Omental fat pad (tissue), 4 donors: ENCODE results near the gene DEDD2. TPM values are rescaled to one million over a fixed set of nuclear protein-coding genes. Genes with fewer than 3 reads are reported as not detected.

Source experiments
- ATAC-seq: fragments of 150-250 bp; one replicate; pipeline ENCODE4 v1.9.1; 2016; ENCODE audit warnings: mild to moderate bottlenecking, moderate library complexity; ENCODE audit not compliant: low FRiP score
- DNase-seq: peaks from one replicate; pipeline ENCODE4 v3.0.0-alpha.2; 2019; ENCODE audit warnings: low spot score
- total RNA-seq, 4 donors: library from RNA; depleted of rRNA; stranded (reverse); fragments of >200 nt; gene quantifications; one replicate each; pipeline ENCODE4 v1.1.0, GENCODE V29; 2016
- TF ChIP-seq, protein P1 (sequence below), 3 donors: fragments of 450-650 bp; IDR thresholded peaks; one replicate each; pipeline ENCODE4 v1.5.1; 2016 to 2017; ENCODE audit warnings: antibody characterized with exemption in 3 of 3, mild to moderate bottlenecking in 3 of 3, moderate library complexity in 2 of 3

Gene DEDD2
- total RNA-seq, 4 donors from 2014 or later = 22.0 to 59.3 (median 29.9) TPM

DNA sequence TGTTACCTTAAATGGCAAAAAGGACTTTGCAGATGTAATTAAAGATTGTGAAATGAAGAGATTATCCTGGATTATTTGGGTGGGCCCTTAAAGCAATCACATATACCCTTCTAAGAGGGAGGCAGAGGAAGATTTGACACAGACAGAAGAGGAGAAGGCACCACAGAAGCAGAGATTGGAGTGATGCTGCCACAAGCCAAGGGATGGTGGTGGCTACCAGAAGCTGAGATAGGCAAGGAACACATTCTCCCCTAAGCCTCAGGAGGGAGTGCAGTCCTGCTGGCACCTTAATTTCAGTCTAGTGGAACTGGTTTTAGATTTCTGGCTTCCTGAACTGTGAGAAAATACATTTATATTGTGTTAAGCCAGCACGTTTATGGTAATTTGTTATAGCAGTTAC is 24.2 kb downstream of the DEDD2 start:
- ATAC-seq = no peak
- TF ChIP-seq, protein P1, sequence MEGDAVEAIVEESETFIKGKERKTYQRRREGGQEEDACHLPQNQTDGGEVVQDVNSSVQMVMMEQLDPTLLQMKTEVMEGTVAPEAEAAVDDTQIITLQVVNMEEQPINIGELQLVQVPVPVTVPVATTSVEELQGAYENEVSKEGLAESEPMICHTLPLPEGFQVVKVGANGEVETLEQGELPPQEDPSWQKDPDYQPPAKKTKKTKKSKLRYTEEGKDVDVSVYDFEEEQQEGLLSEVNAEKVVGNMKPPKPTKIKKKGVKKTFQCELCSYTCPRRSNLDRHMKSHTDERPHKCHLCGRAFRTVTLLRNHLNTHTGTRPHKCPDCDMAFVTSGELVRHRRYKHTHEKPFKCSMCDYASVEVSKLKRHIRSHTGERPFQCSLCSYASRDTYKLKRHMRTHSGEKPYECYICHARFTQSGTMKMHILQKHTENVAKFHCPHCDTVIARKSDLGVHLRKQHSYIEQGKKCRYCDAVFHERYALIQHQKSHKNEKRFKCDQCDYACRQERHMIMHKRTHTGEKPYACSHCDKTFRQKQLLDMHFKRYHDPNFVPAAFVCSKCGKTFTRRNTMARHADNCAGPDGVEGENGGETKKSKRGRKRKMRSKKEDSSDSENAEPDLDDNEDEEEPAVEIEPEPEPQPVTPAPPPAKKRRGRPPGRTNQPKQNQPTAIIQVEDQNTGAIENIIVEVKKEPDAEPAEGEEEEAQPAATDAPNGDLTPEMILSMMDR (IDR thresholded peaks at IDR 0.05) = no peak

DNA sequence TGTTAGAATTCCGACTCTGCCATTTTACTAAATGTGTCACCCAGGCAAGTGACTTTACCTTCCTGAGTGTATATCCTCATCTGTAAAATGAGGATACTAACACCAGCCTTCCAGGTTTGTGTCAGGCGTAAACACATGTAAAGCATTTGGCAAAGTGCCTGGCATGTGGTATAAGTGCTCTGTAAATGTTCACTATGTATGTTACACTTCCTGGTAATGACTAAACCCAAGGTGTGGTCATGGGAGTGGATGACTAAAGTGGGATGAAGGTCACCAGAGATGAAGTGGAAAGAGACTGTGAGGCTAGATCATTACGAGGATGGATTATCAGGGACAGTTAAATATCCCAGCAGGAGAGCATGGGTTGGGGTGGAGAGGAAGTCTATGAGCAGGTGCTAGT is 25.6 kb downstream of the DEDD2 start:
- DNase-seq = no peak
- no peak for ATAC-seq
- TF ChIP-seq, protein P1 (IDR thresholded peaks at IDR 0.05) = no peak

More for the DNA sequence above, 24.2 kb downstream of the DEDD2 start:
- DNase-seq = no peak

DNA sequence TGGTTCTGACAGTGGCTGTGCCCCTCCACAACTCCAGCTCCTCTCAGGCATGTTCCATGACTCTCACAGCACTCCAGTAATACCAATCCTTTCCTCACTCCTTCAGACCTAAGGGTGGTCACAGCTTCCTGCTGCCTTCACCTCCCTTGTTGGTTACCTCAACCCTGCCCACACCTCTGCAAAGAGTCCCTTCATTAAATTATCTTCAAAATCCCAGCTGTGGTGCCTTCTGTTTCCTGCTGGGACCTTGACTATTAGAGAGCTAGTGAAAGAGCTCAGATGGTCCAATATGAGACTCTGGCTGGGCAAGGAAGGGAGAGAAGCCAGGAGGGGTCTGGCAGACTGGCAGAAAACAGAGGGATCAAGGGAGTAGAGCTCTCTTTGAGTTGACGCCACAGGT is 26.1 kb downstream of the DEDD2 start:
- ATAC-seq = no peak
- TF ChIP-seq, protein P1 (IDR thresholded peaks at IDR 0.05) = no peak
- DNase-seq = no peak

DNA sequence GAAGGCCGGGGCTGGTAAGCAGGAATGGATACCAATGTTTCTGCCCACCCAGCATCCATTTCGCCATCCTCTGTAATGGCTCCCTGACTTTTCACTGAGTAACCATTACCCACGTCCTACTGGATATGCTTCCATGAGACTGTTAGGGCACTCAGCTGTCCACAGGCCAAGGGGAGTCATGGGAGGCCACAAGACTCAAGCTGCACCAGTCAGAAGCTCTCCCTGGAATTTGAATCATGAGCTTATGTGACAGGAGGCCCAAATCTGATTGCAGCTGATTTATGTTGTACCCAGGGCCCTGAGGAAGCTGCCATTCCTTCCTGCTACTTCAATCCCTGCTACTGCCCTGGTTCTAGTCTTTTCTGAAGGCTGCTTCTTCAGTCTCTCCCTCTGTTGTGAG is 28.3 kb downstream of the DEDD2 start:
- ATAC-seq (no peak), DNase-seq (no peak)
- TF ChIP-seq, protein P1 (IDR thresholded peaks at IDR 0.05) = no peak

DNA sequence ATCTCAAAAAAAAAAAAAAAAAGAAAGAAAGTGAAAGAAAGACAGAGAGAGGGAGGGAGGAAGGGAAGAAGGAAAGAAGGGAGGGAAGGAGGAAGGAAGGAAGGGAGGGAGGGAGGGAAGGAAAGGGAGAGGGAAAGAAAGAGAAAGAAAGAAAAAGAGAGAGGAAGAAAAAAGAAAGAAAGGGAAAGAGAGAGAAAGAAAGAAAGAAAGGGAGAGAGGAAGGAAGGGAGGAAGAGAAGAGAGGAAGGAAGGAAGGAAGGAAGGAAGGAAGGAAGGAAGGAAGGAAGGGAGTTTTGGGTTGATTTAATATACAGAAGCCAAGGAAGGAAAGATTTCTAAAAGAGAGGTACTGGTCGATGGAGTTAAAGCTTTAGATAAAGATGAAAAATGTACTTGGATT is 28.8 kb downstream of the DEDD2 start:
- TF ChIP-seq, protein P1 (IDR thresholded peaks at IDR 0.05) = no peak
- ATAC-seq (no peak), DNase-seq (no peak)

DNA sequence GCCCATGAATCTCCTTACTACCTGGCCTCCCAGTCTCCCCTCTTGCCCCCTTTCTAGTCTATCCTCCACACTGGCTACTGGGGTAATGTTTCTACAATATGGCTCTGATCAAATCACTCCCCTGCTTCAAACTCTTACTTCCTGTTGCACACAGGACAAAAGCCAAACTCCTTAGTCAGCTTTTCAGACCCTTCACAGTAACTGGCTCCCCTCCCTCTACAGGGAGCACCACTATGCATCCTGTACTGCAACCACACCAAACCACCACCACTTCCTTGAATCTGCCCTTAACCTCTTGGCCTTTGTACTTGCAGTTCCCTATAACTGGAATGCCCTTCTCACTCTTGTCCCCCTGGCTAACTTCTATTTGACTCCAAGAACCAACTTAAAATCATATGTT is 32.2 kb downstream of the DEDD2 start:
- DNase-seq (no peak), ATAC-seq (no peak)
- TF ChIP-seq, protein P1 (IDR thresholded peaks at IDR 0.05) = no peak

DNA sequence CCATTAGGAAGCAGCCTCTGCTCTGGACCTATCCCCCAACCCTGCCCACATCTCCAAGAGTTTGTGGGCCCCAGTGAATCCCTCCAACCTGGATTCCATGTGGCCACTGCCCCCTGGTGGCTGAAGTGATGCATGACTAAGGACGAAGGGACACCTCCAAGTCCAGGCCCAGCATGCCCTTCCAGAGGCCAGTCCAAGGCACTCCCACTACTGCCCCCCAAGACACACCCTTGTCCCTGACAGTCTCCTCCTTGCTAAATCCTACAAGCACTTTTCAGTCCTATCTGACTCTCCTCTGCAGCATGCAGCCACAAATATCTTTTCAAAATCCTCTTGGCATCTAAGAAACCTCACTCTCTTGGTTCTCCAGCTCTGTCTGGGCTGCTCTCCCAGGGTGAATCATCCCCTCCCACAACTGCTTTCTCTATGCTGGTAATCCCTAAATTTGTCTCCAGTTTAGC is 33.0 kb downstream of the DEDD2 start:
- ATAC-seq (peak; percentile 86), DNase-seq (peak; percentile 78)
- TF ChIP-seq, protein P1 (IDR thresholded peaks at IDR 0.05) = peak in 2 of 3 donors; percentile 39 to 85
